GM20431 (cell line): ENCODE data around the gene FAM53B.
"Not testable (repeated sequence)": the region's sequence is repeated elsewhere in the genome, so short reads cannot be mapped to it uniquely, and the experiment has no call there.

Experiments used
- in situ Hi-C: fragments of 300-500 bp; cut with MseI, MboI; formaldehyde crosslinking; loops from one replicate; pipeline ENCODE4 v1.15.0; 2020; ENCODE audit warnings: low sequenced_read_pairs; ENCODE audit not compliant: unreplicated experiment

FAM53B gene

GRCh38 chr10:124744102-124745050 lies at the start of gene FAM53B:
Gene FAM53B, minus strand, starts transcription at chr10:124744378. Its CDS starts 37,665 bp downstream, at chr10:124706713.
- in situ Hi-C loops, result no loop called here

- in situ Hi-C loops, result no loop called here
These were observed 48.8 kb upstream of the FAM53B start for GRCh38 chr10:124792998-124793352.

- in situ Hi-C loops, result no loop called here
These were observed 47.6 kb upstream of the FAM53B start, which contains the start of gene EEF1AKMT2 for GRCh38 chr10:124791547-124792348. Gene EEF1AKMT2, minus strand, starts transcription at chr10:124791887. Its CDS starts 54 bp downstream, at chr10:124791833.

GRCh38 chr10:124782900-124783299 lies 38.7 kb upstream of the FAM53B start:
- in situ Hi-C loops, result not testable (repeated sequence)

- in situ Hi-C loops, result no loop called here
These were observed 24.6 kb upstream of the FAM53B start for GRCh38 chr10:124768791-124769190.

- in situ Hi-C loops, result no loop called here
These were observed 21.1 kb upstream of the FAM53B start for GRCh38 chr10:124765256-124765655.

GRCh38 chr10:124763267-124763666 lies 19.1 kb upstream of the FAM53B start:
- in situ Hi-C loops, result no loop called here

GRCh38 chr10:124762281-124762680 lies 18.1 kb upstream of the FAM53B start:
- in situ Hi-C loops, result no loop called here

GRCh38 chr10:124756156-124756903 lies 12.2 kb upstream of the FAM53B start:
- in situ Hi-C loops, result no loop called here

- in situ Hi-C loops, result no loop called here
These were observed 11.4 kb upstream of the FAM53B start for GRCh38 chr10:124755581-124755980.

- in situ Hi-C loops, result no loop called here
These were observed 10.0 kb upstream of the FAM53B start for GRCh38 chr10:124754227-124754626.

GRCh38 chr10:124748953-124749645 lies 4.9 kb upstream of the FAM53B start:
- in situ Hi-C loops, result no loop called here

GRCh38 chr10:124748166-124748565 lies 4.0 kb upstream of the FAM53B start:
- in situ Hi-C loops, result no loop called here

GRCh38 chr10:124747745-124748144 lies 3.6 kb upstream of the FAM53B start:
- in situ Hi-C loops, result no loop called here

GRCh38 chr10:124746992-124747391 lies 2.8 kb upstream of the FAM53B start:
- in situ Hi-C loops, result no loop called here

- in situ Hi-C loops, result not testable (repeated sequence)
These were observed 2.3 kb upstream of the FAM53B start for GRCh38 chr10:124746447-124746846.

GRCh38 chr10:124745673-124746072 lies 1.5 kb upstream of the FAM53B start:
- in situ Hi-C loops, result no loop called here

- in situ Hi-C loops, result no loop called here
These were observed 1.1 kb upstream of the FAM53B start for GRCh38 chr10:124745252-124745651.

- in situ Hi-C loops, result no loop called here
These were observed 732 bp downstream of the FAM53B start for GRCh38 chr10:124743191-124744101.
